Measurements from ENCODE around the gene EFCAB8.

DNA sequence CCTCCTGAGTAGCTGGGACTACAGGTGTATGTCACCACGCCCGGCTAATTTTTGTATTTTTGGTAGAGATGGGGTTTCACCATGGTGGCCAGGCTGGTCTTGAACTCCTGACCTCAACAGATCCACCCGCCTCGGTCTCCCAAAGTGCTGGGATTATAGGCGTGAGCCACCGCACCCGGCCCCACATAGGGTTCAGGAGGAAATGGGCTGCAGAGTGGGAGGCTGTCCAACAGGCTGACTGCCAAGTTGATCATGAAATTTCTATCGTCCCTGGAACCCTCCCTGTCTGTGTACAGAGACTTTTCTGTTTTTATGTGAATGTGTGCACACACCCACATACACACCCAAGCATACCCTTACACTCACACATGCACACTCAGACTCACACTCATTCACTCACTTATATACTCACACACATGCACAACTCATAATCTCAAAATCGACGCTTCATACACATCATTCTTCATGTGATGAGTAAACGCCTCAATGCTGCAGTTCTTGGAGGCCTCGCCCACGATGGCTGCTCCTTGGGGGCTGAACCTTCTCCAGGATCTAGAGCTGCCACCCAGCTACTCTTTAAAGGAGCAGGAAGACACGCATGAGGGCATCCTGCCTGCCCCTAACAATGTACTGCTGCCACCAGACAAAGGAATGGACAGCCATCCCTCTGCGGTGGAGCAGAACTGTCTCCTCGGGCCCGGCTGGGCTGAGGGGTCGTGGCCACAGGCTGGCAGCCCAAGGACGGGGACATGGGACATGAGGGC, 109.9 kb downstream of the EFCAB8 start:
- TF ChIP-seq, protein P1, sequence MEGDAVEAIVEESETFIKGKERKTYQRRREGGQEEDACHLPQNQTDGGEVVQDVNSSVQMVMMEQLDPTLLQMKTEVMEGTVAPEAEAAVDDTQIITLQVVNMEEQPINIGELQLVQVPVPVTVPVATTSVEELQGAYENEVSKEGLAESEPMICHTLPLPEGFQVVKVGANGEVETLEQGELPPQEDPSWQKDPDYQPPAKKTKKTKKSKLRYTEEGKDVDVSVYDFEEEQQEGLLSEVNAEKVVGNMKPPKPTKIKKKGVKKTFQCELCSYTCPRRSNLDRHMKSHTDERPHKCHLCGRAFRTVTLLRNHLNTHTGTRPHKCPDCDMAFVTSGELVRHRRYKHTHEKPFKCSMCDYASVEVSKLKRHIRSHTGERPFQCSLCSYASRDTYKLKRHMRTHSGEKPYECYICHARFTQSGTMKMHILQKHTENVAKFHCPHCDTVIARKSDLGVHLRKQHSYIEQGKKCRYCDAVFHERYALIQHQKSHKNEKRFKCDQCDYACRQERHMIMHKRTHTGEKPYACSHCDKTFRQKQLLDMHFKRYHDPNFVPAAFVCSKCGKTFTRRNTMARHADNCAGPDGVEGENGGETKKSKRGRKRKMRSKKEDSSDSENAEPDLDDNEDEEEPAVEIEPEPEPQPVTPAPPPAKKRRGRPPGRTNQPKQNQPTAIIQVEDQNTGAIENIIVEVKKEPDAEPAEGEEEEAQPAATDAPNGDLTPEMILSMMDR (IDR thresholded peaks at IDR 0.05; ENCODE audit: borderline replicate concordance, extremely low read depth, low read length, poor library complexity, severe bottlenecking) = no peak
- TF ChIP-seq EZH2 (IDR thresholded peaks at IDR 0.05; ENCODE audit: borderline replicate concordance, low read depth, low read length, severe bottlenecking) = no peak

All from DND-41 (cell line).